T-cell (primary cell): ENCODE measurements around the gene VPS41. TPM values are rescaled to one million over a fixed set of nuclear protein-coding genes. Genes with fewer than 3 reads are reported as not detected.

ENCODE experiments used
- ATAC-seq, 4 experiments: fragments of 200-7000 bp in 3 of 4; fragments of 150-1000 bp in 1 of 4; cut with Tn5 transposase; replicated peaks in 1 of 4; 1 replicate in 3 of 4; 2 replicates in 1 of 4; pipeline ENCODE4 v1.10.0; 2021; ENCODE audit warnings: moderate library complexity in 3 of 4, mild to moderate bottlenecking in 2 of 4, moderate number of reproducible peaks in 1 of 4
- CTCF ChIA-PET, 2 donors: fragments of 300-600 bp; sonication (Branson Sonifier 250); formaldehyde crosslinking; loops; one replicate each; lab custom pipeline; 2022; ENCODE audit warnings: antibody characterized with exemption in 2 of 2; lab: Charles Lee
- POLR2A ChIA-PET, 2 donors: fragments of 300-600 bp; sonication (Branson Sonifier 250); formaldehyde crosslinking; loops; one replicate each; lab custom pipeline; 2022; ENCODE audit warnings: antibody characterized with exemption in 2 of 2; lab: Charles Lee
- DNase-seq, 35 experiments: peaks; one replicate each; pipeline versions ENCODE4 v3.0.0 to v3.0.0-alpha.2; 2013 to 2023
- H3K27ac ChIP-seq: one replicate; pipeline ENCODE4 v1.5.1; 2013; ENCODE audit warnings: low read length
- H3K27me3 ChIP-seq, 2 experiments: replicated peaks in 1 of 2; 1 replicate in 1 of 2; 2 replicates in 1 of 2; pipeline versions ENCODE4 v1.6.1 to v1.7.0; 2013; ENCODE audit warnings: low read length in 1 of 2, mixed read lengths in 1 of 2; ENCODE audit not compliant: control insufficient read depth in 2 of 2, insufficient read depth in 2 of 2; ENCODE audit errors: extremely low read depth in 1 of 2
- H3K36me3 ChIP-seq, 2 donors: 1 replicate in 1 of 2; 2 replicates in 1 of 2; pipeline versions ENCODE4 v1.6.1 to v1.7.0; 2013; ENCODE audit warnings: low read length in 1 of 2; ENCODE audit not compliant: control insufficient read depth in 2 of 2, insufficient read depth in 1 of 2; ENCODE audit errors: extremely low read depth in 1 of 2
- H3K4me1 ChIP-seq, 2 experiments: 1 replicate in 1 of 2; 2 replicates in 1 of 2; pipeline versions ENCODE4 v1.6.1 to v1.7.0; 2013; ENCODE audit warnings: low read length in 2 of 2, mixed read lengths in 1 of 2; ENCODE audit not compliant: insufficient read depth in 2 of 2, control insufficient read depth in 1 of 2; ENCODE audit errors: extremely low read depth in 1 of 2
- H3K4me3 ChIP-seq, 2 donors: 1 replicate in 1 of 2; 2 replicates in 1 of 2; pipeline versions ENCODE4 v1.5.1 to v1.7.0; 2013; ENCODE audit warnings: mild to moderate bottlenecking in 2 of 2, low read length in 1 of 2, moderate library complexity in 1 of 2; ENCODE audit not compliant: control insufficient read depth in 1 of 2; ENCODE audit errors: extremely low read depth in 1 of 2
- H3K9me3 ChIP-seq: 2 replicates; pipeline ENCODE4 v1.7.0; 2013
- H3K27ac Mint-ChIP-seq, 2 donors: one replicate each; pipeline ENCODE4 v1.8.0; 2020 to 2021; ENCODE audit warnings: mild to moderate bottlenecking in 2 of 2, mixed read lengths in 2 of 2
- H3K27me3 Mint-ChIP-seq, 2 donors: one replicate each; pipeline ENCODE4 v1.8.0; 2021 to 2022; ENCODE audit warnings: mixed read lengths in 2 of 2
- H3K36me3 Mint-ChIP-seq: one replicate; pipeline ENCODE4 v1.8.0; 2021; ENCODE audit warnings: mixed read lengths
- H3K4me1 Mint-ChIP-seq, 3 donors: one replicate each; pipeline ENCODE4 v1.8.0; 2020 to 2022; ENCODE audit warnings: mixed read lengths in 3 of 3, mild to moderate bottlenecking in 1 of 3
- H3K4me3 Mint-ChIP-seq, 3 donors: one replicate each; pipeline ENCODE4 v1.8.0; 2020 to 2022; ENCODE audit warnings: mild to moderate bottlenecking in 3 of 3, mixed read lengths in 3 of 3, moderate library complexity in 3 of 3
- H3K9me3 Mint-ChIP-seq, 3 donors: one replicate each; pipeline ENCODE4 v1.8.0; 2020 to 2022; ENCODE audit warnings: mixed read lengths in 3 of 3
- WGBS: methylation state at CpG from one replicate; pipeline ENCODE4 v1.1.5; 2013; ENCODE audit warnings: missing lambda C conversion rate; ENCODE audit not compliant: insufficient coverage; 5-methylcytosine and 5-hydroxymethylcytosine counted together
- total RNA-seq, 35 experiments: library from RNA in 6 of 35; stranded (reverse) in 6 of 35; fragments of 120-200 nt in 1 of 35; gene quantifications; one replicate each; pipeline versions ENCODE4 v1.2.1 to v1.2.4 and lab custom pipeline; 2013 to 2026

Gene VPS41
- total RNA-seq, 5 donors from 2014 or later (not counting 1 experiment from before 2014, with no cell fraction given) = 45.6 to 68.3 (median 55.3) TPM

DNA sequence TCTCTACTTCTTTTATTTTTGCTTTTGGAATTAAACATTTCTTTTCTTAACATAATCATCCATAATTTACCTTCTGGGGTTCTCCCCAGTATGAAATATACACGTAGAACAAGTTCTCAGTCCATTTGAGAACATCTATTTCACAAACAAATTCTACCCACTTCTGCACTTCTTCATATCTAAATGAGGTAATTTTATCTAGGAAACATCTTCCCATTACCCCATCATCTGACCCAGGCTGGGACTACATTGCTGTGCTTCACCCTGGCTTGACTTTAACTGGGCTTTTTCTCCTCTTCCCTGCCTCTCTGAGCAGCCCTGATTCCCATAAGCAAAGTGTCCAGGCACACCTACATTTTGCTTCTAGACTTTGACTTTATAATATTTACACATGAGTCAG, 234.5 kb downstream of the VPS41 start:
- WGBS = no CpG with 5 or more reads among the region's 1 CpG
- no peaks in the 10 kb centered on the region for H3K9me3 Mint-ChIP-seq
- ChIA-PET CTCF (interaction anchor here (0.6 kb wide), 2 partner anchors 569 to 757 kb away, joined by 3 to 4 read pairs; no protein-coding TSS in a partner anchor), POLR2A (no interaction called here)
- H3K27ac ChIP-seq = no peak overlapping the region
- peaks cover 6 to 12% of the 10 kb centered on the region in 2 donors for H3K27me3 Mint-ChIP-seq
- DNase-seq = no peak
- no peaks in the 10 kb centered on the region for H3K36me3 Mint-ChIP-seq
- H3K36me3 ChIP-seq = no peaks in the 10 kb centered on the region
- no peaks in the 10 kb centered on the region for H3K4me1 ChIP-seq
- H3K27ac Mint-ChIP-seq = no peak overlapping the region
- H3K4me1 Mint-ChIP-seq = peaks cover 0 to 2% (median 0%) of the 10 kb centered on the region in 3 donors
- H3K27me3 ChIP-seq = peaks cover 0 to 10% of the 10 kb centered on the region in 2 experiments
- no peak overlapping the region for H3K4me3 Mint-ChIP-seq
- no peak overlapping the region for H3K4me3 ChIP-seq
- ATAC-seq = no peak
- no peaks in the 10 kb centered on the region for H3K9me3 ChIP-seq

GRCh38 chr7:38673795-38674194, 235.2 kb downstream of the VPS41 start:
- ChIA-PET POLR2A (interaction anchor here in 1 of 2 donors (0.7 kb wide), 1 partner anchor 196 kb away, joined by 4 read pairs; no protein-coding TSS in a partner anchor), CTCF (no interaction called here)

More at GRCh38 chr7:38673795-38674194, 235.2 kb downstream of the VPS41 start:
- Histone ChIP-seq H3K4me3 (no peak overlapping the region), H3K9me3 (no peaks in the 10 kb centered on the region), H3K27ac (no peak overlapping the region), H3K4me1 (no peaks in the 10 kb centered on the region), H3K27me3 (peaks cover 0 to 10% of the 10 kb centered on the region in 2 experiments), H3K36me3 (no peaks in the 10 kb centered on the region)
- no peak for DNase-seq
- Mint-ChIP-seq H3K4me3 (no peak overlapping the region), H3K36me3 (no peaks in the 10 kb centered on the region), H3K4me1 (peaks cover 0 to 2% (median 0%) of the 10 kb centered on the region in 3 donors), H3K27ac (no peak overlapping the region), H3K27me3 (peaks cover 10 to 18% of the 10 kb centered on the region in 2 donors), H3K9me3 (no peaks in the 10 kb centered on the region)
- ATAC-seq = no peak
- 82% methylated on average over 3 of the region's 3 CpGs for WGBS

Other genes with a start within 250 kb of the VPS41 start
- not detected for gene POU6F2, start 68.7 kb upstream of the VPS41 start, total RNA-seq